Esophagus muscularis mucosa (tissue), 4 donors: Measurements from ENCODE around the gene RRP36. TPM values are rescaled to one million over a fixed set of nuclear protein-coding genes. Genes with fewer than 3 reads are reported as not detected.

Experiments
- DNase-seq: peaks from one replicate; pipeline ENCODE4 v3.0.0-alpha.2; 2017; ENCODE audit errors: extremely low spot score
- H3K27ac ChIP-seq, 4 donors: fragments of 200-600 bp; sonication (generic); replicated peaks in 1 of 4; 1 replicate in 3 of 4; 2 replicates in 1 of 4; pipeline ENCODE4 v1.5.1; 2016 to 2019; ENCODE audit warnings: mild to moderate bottlenecking in 1 of 4
- H3K27me3 ChIP-seq, 4 donors: fragments of 200-600 bp; sonication (generic); one replicate each; pipeline versions ENCODE4 v1.5.1 to v1.6.0; 2016 to 2019
- H3K36me3 ChIP-seq, 4 donors: fragments of 200-600 bp; sonication (generic); one replicate each; pipeline ENCODE4 v1.5.1; 2016 to 2019
- H3K4me1 ChIP-seq, 4 donors: fragments of 200-600 bp; sonication (generic); one replicate each; pipeline ENCODE4 v1.5.1; 2016 to 2019
- H3K4me3 ChIP-seq, 4 donors: fragments of 200-600 bp; sonication (generic); 1 replicate in 2 of 4; 2 replicates in 2 of 4; pipeline ENCODE4 v1.5.1; 2016 to 2019; ENCODE audit warnings: mild to moderate bottlenecking in 4 of 4, moderate library complexity in 1 of 4
- H3K9me3 ChIP-seq, 4 donors: fragments of 200-600 bp; sonication (generic); 1 replicate in 3 of 4; 2 replicates in 1 of 4; pipeline ENCODE4 v1.5.1; 2016 to 2019
- EP300 ChIP-seq: sonication (generic); formaldehyde crosslinking; IDR thresholded peaks from one replicate; pipeline ENCODE4 v1.6.1; 2017; ENCODE audit warnings: antibody characterized with exemption
- POLR2A ChIP-seq: fragments of 450-650 bp; IDR thresholded peaks from one replicate; pipeline ENCODE4 v1.6.1; 2017; ENCODE audit warnings: antibody characterized with exemption, moderate library complexity, mild to moderate bottlenecking, low read depth
- POLR2AphosphoS5 ChIP-seq, 2 donors: sonication (generic); formaldehyde crosslinking; IDR thresholded peaks; one replicate each; pipeline ENCODE4 v1.6.1; 2017; ENCODE audit warnings: antibody characterized with exemption in 2 of 2
- WGBS: methylation state at CpG from one replicate; pipeline ENCODE4 v1.1.5; 2018; 5-methylcytosine and 5-hydroxymethylcytosine counted together
- intact Hi-C: fragments of 100-400 bp; cut with DNase I; formaldehyde crosslinking; loops from one replicate; pipeline ENCODE4 v1.15.1; 2023
- total RNA-seq, 4 donors: library from RNA; depleted of rRNA; stranded (reverse); fragments of >200 nt; gene quantifications; one replicate each; pipeline versions ENCODE4 v1.1.0 to v1.2.1, GENCODE V29; 2016
- TF ChIP-seq, protein P1 (sequence below), 3 experiments: fragments of 200-600 bp in 2 of 3; fragments of 450-650 bp in 1 of 3; sonication (generic) in 2 of 3; IDR thresholded peaks; one replicate each; pipeline ENCODE4 v1.5.1; 2017 to 2019; ENCODE audit warnings: antibody characterized with exemption in 3 of 3, mild to moderate bottlenecking in 2 of 3, moderate library complexity in 1 of 3

Gene RRP36
- total RNA-seq, 4 donors from 2014 or later: 43.2 to 65.2 (median 51.4) TPM

- intact Hi-C loops: no loop called here
- WGBS: 60% methylated on average over 4 of the region's 4 CpGs
- H3K4me3 ChIP-seq: no peak overlapping the region
- no peaks in the 10 kb centered on the region for H3K9me3 ChIP-seq
- H3K4me1 ChIP-seq: peaks cover 9 to 12% (median 10%) of the 10 kb centered on the region in 4 donors
- no peaks in the 10 kb centered on the region for H3K27me3 ChIP-seq
- no peak for DNase-seq
- TF ChIP-seq EP300 (no peak), POLR2AphosphoS5 (IDR thresholded peaks at IDR 0.05) (no peak), POLR2A (no peak)
- TF ChIP-seq, protein P1, sequence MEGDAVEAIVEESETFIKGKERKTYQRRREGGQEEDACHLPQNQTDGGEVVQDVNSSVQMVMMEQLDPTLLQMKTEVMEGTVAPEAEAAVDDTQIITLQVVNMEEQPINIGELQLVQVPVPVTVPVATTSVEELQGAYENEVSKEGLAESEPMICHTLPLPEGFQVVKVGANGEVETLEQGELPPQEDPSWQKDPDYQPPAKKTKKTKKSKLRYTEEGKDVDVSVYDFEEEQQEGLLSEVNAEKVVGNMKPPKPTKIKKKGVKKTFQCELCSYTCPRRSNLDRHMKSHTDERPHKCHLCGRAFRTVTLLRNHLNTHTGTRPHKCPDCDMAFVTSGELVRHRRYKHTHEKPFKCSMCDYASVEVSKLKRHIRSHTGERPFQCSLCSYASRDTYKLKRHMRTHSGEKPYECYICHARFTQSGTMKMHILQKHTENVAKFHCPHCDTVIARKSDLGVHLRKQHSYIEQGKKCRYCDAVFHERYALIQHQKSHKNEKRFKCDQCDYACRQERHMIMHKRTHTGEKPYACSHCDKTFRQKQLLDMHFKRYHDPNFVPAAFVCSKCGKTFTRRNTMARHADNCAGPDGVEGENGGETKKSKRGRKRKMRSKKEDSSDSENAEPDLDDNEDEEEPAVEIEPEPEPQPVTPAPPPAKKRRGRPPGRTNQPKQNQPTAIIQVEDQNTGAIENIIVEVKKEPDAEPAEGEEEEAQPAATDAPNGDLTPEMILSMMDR (IDR thresholded peaks at IDR 0.05): no peak
- peak overlapping the region in 2 of 4 donors; percentile 7 to 18 for H3K27ac ChIP-seq
- H3K36me3 ChIP-seq: peaks cover 18 to 96% (median 71%) of the 10 kb centered on the region in 4 donors
Observed at GRCh38 chr6:43035495-43036194, 14.2 kb downstream of the RRP36 start.

- no peak for DNase-seq
- H3K4me3 ChIP-seq: no peak overlapping the region
- TF ChIP-seq, protein P1 (IDR thresholded peaks at IDR 0.05): no peak
- no peak for TF ChIP-seq POLR2AphosphoS5 (IDR thresholded peaks at IDR 0.05)
- no peak for TF ChIP-seq EP300
- TF ChIP-seq POLR2A: no peak
- H3K9me3 ChIP-seq: no peaks in the 10 kb centered on the region
- H3K27ac ChIP-seq: no peak overlapping the region
- H3K36me3 ChIP-seq: peaks cover 10 to 95% (median 70%) of the 10 kb centered on the region in 4 donors
- 91% methylated on average over 9 of the region's 9 CpGs for WGBS
- H3K4me1 ChIP-seq: peaks cover 9 to 12% (median 10%) of the 10 kb centered on the region in 4 donors
- no peaks in the 10 kb centered on the region for H3K27me3 ChIP-seq
- intact Hi-C loops: no loop called here
Observed at GRCh38 chr6:43036712-43037111, 15.3 kb downstream of the RRP36 start.

DNA sequence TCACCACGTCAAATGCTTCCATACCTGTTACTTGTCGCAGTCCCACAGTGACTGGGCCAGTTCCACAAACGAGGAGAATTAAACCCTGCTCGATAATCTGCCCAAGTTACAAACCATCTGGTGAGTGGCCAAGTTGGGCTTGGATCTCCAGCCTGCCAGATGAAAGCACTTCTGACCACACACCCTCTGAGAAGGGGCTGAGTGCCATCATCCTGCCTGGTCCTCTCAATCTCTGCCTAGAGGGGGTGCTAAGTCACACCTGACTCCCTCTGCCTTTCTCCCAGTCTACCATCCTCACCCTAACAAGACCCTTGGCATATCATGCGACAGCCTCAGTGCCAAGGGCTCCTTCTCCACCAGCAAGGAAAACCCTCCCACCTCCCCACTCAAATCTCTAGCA is 15.8 kb downstream of the RRP36 start:
- no peak overlapping the region for H3K27ac ChIP-seq
- TF ChIP-seq POLR2A (no peak), POLR2AphosphoS5 (IDR thresholded peaks at IDR 0.05) (no peak)
- WGBS: 87% methylated on average over 5 of the region's 5 CpGs
- H3K4me1 ChIP-seq: peaks cover 9 to 12% (median 10%) of the 10 kb centered on the region in 4 donors
- peaks cover 10 to 95% (median 70%) of the 10 kb centered on the region in 4 donors for H3K36me3 ChIP-seq
- no peaks in the 10 kb centered on the region for H3K27me3 ChIP-seq
- no peak overlapping the region for H3K4me3 ChIP-seq
- intact Hi-C loops: no loop called here
- DNase-seq: no peak
- no peaks in the 10 kb centered on the region for H3K9me3 ChIP-seq

GRCh38 chr6:43037706-43038105 is 16.3 kb downstream of the RRP36 start:
- peaks cover 10 to 95% (median 71%) of the 10 kb centered on the region in 4 donors for H3K36me3 ChIP-seq
- H3K27ac ChIP-seq: no peak overlapping the region
- intact Hi-C loops: no loop called here
- peaks cover 9 to 12% (median 10%) of the 10 kb centered on the region in 4 donors for H3K4me1 ChIP-seq
- H3K9me3 ChIP-seq: no peaks in the 10 kb centered on the region
- no peak for DNase-seq
- no peaks in the 10 kb centered on the region for H3K27me3 ChIP-seq
- 86% methylated on average over 9 of the region's 9 CpGs for WGBS
- TF ChIP-seq POLR2AphosphoS5 (IDR thresholded peaks at IDR 0.05): no peak
- no peak for TF ChIP-seq EP300
- no peak for TF ChIP-seq POLR2A
- TF ChIP-seq, protein P1 (IDR thresholded peaks at IDR 0.05): no peak
- H3K4me3 ChIP-seq: no peak overlapping the region

GRCh38 chr6:43038727-43039126 is 17.3 kb downstream of the RRP36 start:
- Histone ChIP-seq H3K9me3 (no peaks in the 10 kb centered on the region), H3K4me1 (peaks cover 9 to 12% (median 10%) of the 10 kb centered on the region in 4 donors), H3K27me3 (no peaks in the 10 kb centered on the region), H3K36me3 (peaks cover 10 to 95% (median 74%) of the 10 kb centered on the region in 4 donors), H3K4me3 (no peak overlapping the region), H3K27ac (no peak overlapping the region)
- no peak for DNase-seq
- TF ChIP-seq POLR2A (no peak), EP300 (no peak)
- whole genome bisulfite sequencing: 76% methylated on average over 9 of the region's 9 CpGs
- intact Hi-C loops: no loop called here
